ENCODE results near the gene ZBTB42.

The ZBTB42 gene

GRCh38 chr14:104843442-104844305, 42.8 kb downstream of the ZBTB42 start:
- Mint-ChIP-seq H3K4me3 (no peak overlapping the region), H3K27ac (no peak overlapping the region), H3K36me3 (ENCODE audit: low read depth) (no peaks in the 10 kb centered on the region), H3K27me3 (peaks cover 64% of the 10 kb centered on the region), H3K9me3 (no peaks in the 10 kb centered on the region), H3K4me1 (ENCODE audit: low read depth) (peaks cover 6% of the 10 kb centered on the region)
- no peak for DNase-seq

- H3K27me3 Mint-ChIP-seq: peaks cover 64% of the 10 kb centered on the region
- peaks cover 6% of the 10 kb centered on the region for H3K4me1 Mint-ChIP-seq (ENCODE audit: low read depth)
- peak overlapping the region; percentile 10 for H3K4me3 Mint-ChIP-seq
- H3K36me3 Mint-ChIP-seq (ENCODE audit: low read depth): no peaks in the 10 kb centered on the region
- H3K9me3 Mint-ChIP-seq: no peaks in the 10 kb centered on the region
- H3K27ac Mint-ChIP-seq: no peak overlapping the region
- no peak for DNase-seq
Observed at GRCh38 chr14:104844306-104845032, 43.6 kb downstream of the ZBTB42 start.

GRCh38 chr14:104845033-104845666, 44.2 kb downstream of the ZBTB42 start:
- peaks cover 6% of the 10 kb centered on the region for H3K4me1 Mint-ChIP-seq (ENCODE audit: low read depth)
- no peak overlapping the region for H3K4me3 Mint-ChIP-seq
- no peak overlapping the region for H3K27ac Mint-ChIP-seq
- peaks cover 64% of the 10 kb centered on the region for H3K27me3 Mint-ChIP-seq
- no peak for DNase-seq
- H3K36me3 Mint-ChIP-seq (ENCODE audit: low read depth): no peaks in the 10 kb centered on the region
- H3K9me3 Mint-ChIP-seq: no peaks in the 10 kb centered on the region

GRCh38 chr14:104845834-104846441, 45.0 kb downstream of the ZBTB42 start:
- no peaks in the 10 kb centered on the region for H3K36me3 Mint-ChIP-seq (ENCODE audit: low read depth)
- no peak for DNase-seq
- H3K27me3 Mint-ChIP-seq: peaks cover 62% of the 10 kb centered on the region
- H3K4me3 Mint-ChIP-seq: no peak overlapping the region
- H3K4me1 Mint-ChIP-seq (ENCODE audit: low read depth): peaks cover 6% of the 10 kb centered on the region
- no peak overlapping the region for H3K27ac Mint-ChIP-seq
- no peaks in the 10 kb centered on the region for H3K9me3 Mint-ChIP-seq

- no peaks in the 10 kb centered on the region for H3K9me3 Mint-ChIP-seq
- DNase-seq: no peak
- H3K36me3 Mint-ChIP-seq (ENCODE audit: low read depth): no peaks in the 10 kb centered on the region
- H3K27me3 Mint-ChIP-seq: peaks cover 18% of the 10 kb centered on the region
- H3K27ac Mint-ChIP-seq: no peak overlapping the region
- H3K4me1 Mint-ChIP-seq (ENCODE audit: low read depth): no peaks in the 10 kb centered on the region
- no peak overlapping the region for H3K4me3 Mint-ChIP-seq
Observed at GRCh38 chr14:104852280-104852663, 51.4 kb downstream of the ZBTB42 start.
